SK-N-SH (cell line): ENCODE data around the gene DNAJC1.

Source experiments
- CHD2 ChIP-seq: fragments of 150-350 bp; IDR thresholded peaks from 2 replicates; pipeline ENCODE4 v1.6.1; 2018; ENCODE audit warnings: low read length; ENCODE audit not compliant: partially characterized antibody
- EP300 ChIP-seq, 2 experiments: IDR thresholded peaks; 2 replicates each; pipeline versions ENCODE4 v1.4.0 to v1.6.1; 2012; ENCODE audit warnings: borderline replicate concordance in 1 of 2, low read depth in 1 of 2, low read length in 1 of 2
- JUND ChIP-seq: IDR thresholded peaks from 2 replicates; pipeline ENCODE4 v1.4.0; 2012
- MEF2A ChIP-seq: IDR thresholded peaks from 2 replicates; pipeline ENCODE4 v1.4.0; 2012; ENCODE audit warnings: low read depth, borderline replicate concordance
- NFIC ChIP-seq: IDR thresholded peaks from 2 replicates; pipeline ENCODE4 v1.4.0; 2012; ENCODE audit warnings: borderline replicate concordance
- POLR2AphosphoS5 ChIP-seq: IDR thresholded peaks from 2 replicates; pipeline ENCODE4 v1.6.1; 2012; ENCODE audit warnings: low read depth, low read length
- RCOR1 ChIP-seq: fragments of 150-350 bp; IDR thresholded peaks from 2 replicates; pipeline ENCODE4 v1.6.1; 2017; ENCODE audit warnings: antibody characterized with exemption, low read length
- SIN3A ChIP-seq: IDR thresholded peaks from 2 replicates; pipeline ENCODE4 v1.6.1; 2012; ENCODE audit warnings: low read depth, mild to moderate bottlenecking, low read length, moderate library complexity, borderline replicate concordance
- TCF12 ChIP-seq: IDR thresholded peaks from 2 replicates; pipeline ENCODE4 v1.4.0; 2012
- YY1 ChIP-seq: IDR thresholded peaks from 2 replicates; pipeline ENCODE4 v1.4.0; 2012; ENCODE audit warnings: low read depth, mild to moderate bottlenecking
- TF ChIP-seq, protein P1 (sequence below): IDR thresholded peaks from 2 replicates; pipeline ENCODE4; 2012
- TF ChIP-seq, protein P2 (sequence below): fragments of 200-600 bp; sonication (generic); IDR thresholded peaks from 2 replicates; pipeline ENCODE4 v1.6.1; 2017; ENCODE audit warnings: antibody characterized with exemption, mild to moderate bottlenecking, moderate library complexity

DNA sequence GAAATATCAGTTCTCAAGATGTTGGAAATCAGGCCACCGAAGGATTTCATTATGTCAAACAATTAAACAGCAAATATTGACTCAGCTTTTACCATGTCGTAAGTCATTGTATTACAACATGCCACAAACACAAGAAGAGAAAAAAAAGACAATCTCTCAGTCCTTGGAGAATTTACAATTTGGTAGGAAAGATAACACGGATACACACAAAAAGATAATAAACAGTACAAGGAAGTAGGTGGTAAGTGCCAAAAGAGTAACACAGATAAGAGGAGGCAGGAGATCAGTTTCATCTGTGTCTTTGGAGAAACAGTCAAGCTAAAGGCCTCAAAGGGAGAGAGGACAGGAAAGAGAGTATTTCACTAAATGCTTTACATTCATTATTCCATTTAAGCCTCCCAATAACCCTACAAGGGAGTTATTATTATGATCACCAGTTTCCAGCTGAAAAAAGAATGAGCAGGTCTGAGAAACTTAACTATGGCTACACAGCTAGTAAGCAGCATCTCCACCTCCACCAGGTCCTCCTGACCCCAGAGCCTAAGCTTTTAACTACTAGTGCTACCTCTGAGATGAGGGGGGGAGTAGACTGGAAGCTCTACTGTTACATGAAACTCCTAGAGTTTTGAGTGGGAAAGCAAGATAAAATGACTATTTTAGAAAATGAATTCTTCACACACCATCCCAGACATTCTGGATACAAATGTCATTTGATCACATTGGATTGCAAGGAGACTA is 13.9 kb upstream of the DNAJC1 start:
- TF ChIP-seq, protein P1, sequence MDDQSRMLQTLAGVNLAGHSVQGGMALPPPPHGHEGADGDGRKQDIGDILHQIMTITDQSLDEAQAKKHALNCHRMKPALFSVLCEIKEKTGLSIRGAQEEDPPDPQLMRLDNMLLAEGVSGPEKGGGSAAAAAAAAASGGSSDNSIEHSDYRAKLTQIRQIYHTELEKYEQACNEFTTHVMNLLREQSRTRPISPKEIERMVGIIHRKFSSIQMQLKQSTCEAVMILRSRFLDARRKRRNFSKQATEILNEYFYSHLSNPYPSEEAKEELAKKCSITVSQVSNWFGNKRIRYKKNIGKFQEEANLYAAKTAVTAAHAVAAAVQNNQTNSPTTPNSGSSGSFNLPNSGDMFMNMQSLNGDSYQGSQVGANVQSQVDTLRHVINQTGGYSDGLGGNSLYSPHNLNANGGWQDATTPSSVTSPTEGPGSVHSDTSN, result no peak
- no peak for TF ChIP-seq TCF12
- TF ChIP-seq, protein P2, sequence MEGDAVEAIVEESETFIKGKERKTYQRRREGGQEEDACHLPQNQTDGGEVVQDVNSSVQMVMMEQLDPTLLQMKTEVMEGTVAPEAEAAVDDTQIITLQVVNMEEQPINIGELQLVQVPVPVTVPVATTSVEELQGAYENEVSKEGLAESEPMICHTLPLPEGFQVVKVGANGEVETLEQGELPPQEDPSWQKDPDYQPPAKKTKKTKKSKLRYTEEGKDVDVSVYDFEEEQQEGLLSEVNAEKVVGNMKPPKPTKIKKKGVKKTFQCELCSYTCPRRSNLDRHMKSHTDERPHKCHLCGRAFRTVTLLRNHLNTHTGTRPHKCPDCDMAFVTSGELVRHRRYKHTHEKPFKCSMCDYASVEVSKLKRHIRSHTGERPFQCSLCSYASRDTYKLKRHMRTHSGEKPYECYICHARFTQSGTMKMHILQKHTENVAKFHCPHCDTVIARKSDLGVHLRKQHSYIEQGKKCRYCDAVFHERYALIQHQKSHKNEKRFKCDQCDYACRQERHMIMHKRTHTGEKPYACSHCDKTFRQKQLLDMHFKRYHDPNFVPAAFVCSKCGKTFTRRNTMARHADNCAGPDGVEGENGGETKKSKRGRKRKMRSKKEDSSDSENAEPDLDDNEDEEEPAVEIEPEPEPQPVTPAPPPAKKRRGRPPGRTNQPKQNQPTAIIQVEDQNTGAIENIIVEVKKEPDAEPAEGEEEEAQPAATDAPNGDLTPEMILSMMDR, result no peak
- TF ChIP-seq EP300 (IDR thresholded peaks at IDR 0.05; ENCODE audit: borderline replicate concordance in 1 of 2, low read depth in 1 of 2, low read length in 1 of 2), result no peak
- TF ChIP-seq RCOR1, result no peak
- no peak for TF ChIP-seq SIN3A
- TF ChIP-seq POLR2AphosphoS5, result no peak
- TF ChIP-seq MEF2A, result no peak
- no peak for TF ChIP-seq CHD2
- no peak for TF ChIP-seq NFIC
- no peak for TF ChIP-seq YY1
- TF ChIP-seq JUND, result no peak
